IMR-90 (cell line): ENCODE data around the gene DNAJC11. TPM values are rescaled to one million over a fixed set of nuclear protein-coding genes. Genes with fewer than 3 reads are reported as not detected.

Source experiments
- ATAC-seq: fragments of 200-7000 bp; cut with Tn5 transposase; 2 replicates; pipeline ENCODE4 v1.9.1; 2020; ENCODE audit warnings: low read depth, mild to moderate bottlenecking, moderate library complexity
- BruUV-seq: library from RNA; stranded (reverse); fragments of 400-500 nt; replicated peaks from 2 replicates; lab custom pipeline; 2021; lab: Mats Ljungman, UMichigan
- CTCF ChIA-PET: fragments of 300-600 bp; formaldehyde crosslinking; extraction: SDS; loops from one replicate; lab custom pipeline; 2021; ENCODE audit warnings: antibody characterized with exemption; lab: Yijun Ruan, JAX
- POLR2A ChIA-PET: fragments of 300-600 bp; sonication (Branson Sonifier 250); formaldehyde crosslinking; loops from one replicate; lab custom pipeline; 2022; ENCODE audit warnings: antibody characterized with exemption; ENCODE audit not compliant: unreplicated experiment; lab: Charles Lee
- DNase-seq: peaks from one replicate; pipeline ENCODE4 v3.0.0; 2013
- H2AFZ ChIP-seq: replicated peaks from 2 replicates; pipeline ENCODE3; 2013; ENCODE audit warnings: low read length, mild to moderate bottlenecking; ENCODE audit not compliant: poor library complexity
- H2AK5ac ChIP-seq: 2 replicates; pipeline ENCODE4 v1.6.1; 2013; ENCODE audit warnings: low read depth, low read length, inconsistent platforms
- H2AK9ac ChIP-seq: replicated peaks from 2 replicates; pipeline ENCODE3; 2013; ENCODE audit warnings: mild to moderate bottlenecking, low read depth, low read length, moderate library complexity; ENCODE audit not compliant: poor library complexity
- H2BK120ac ChIP-seq: 2 replicates; pipeline ENCODE4 v1.6.1; 2013; ENCODE audit warnings: low read depth, low read length, inconsistent platforms
- H2BK15ac ChIP-seq: 3 replicates; pipeline ENCODE4 v1.6.1; 2013; ENCODE audit warnings: low read depth, low read length, inconsistent platforms
- H2BK20ac ChIP-seq: 2 replicates; pipeline ENCODE4 v1.6.1; 2013; ENCODE audit warnings: low read depth, mild to moderate bottlenecking, inconsistent platforms, low read length, moderate library complexity
- H2BK5ac ChIP-seq: 2 replicates; pipeline ENCODE4 v1.6.1; 2013; ENCODE audit warnings: mild to moderate bottlenecking, low read depth, low read length, inconsistent platforms; ENCODE audit not compliant: poor library complexity, severe bottlenecking
- H3K14ac ChIP-seq: replicated peaks from 2 replicates; pipeline ENCODE4 v1.6.1; 2013; ENCODE audit warnings: low read depth, low read length, inconsistent platforms
- H3K18ac ChIP-seq: 2 replicates; pipeline ENCODE4 v1.6.1; 2013; ENCODE audit warnings: low read depth, low read length, control low read depth
- H3K23ac ChIP-seq: 2 replicates; pipeline ENCODE4 v1.6.1; 2013; ENCODE audit warnings: low read depth, low read length, inconsistent platforms
- H3K27ac ChIP-seq: 2 replicates; pipeline ENCODE4 v1.5.1; 2013; ENCODE audit warnings: mild to moderate bottlenecking, control low read depth, low read length; ENCODE audit not compliant: insufficient read depth
- H3K27me3 ChIP-seq: 2 replicates; pipeline ENCODE4 v1.6.1; 2013; ENCODE audit warnings: low read length; ENCODE audit not compliant: control insufficient read depth, insufficient read depth
- H3K36me3 ChIP-seq: 2 replicates; pipeline ENCODE4 v1.6.1; 2013; ENCODE audit warnings: low read length, mixed read lengths; ENCODE audit not compliant: control insufficient read depth, insufficient read depth
- H3K4ac ChIP-seq: 2 replicates; pipeline ENCODE4 v1.6.1; 2013; ENCODE audit warnings: low read depth, low read length, inconsistent platforms
- H3K4me1 ChIP-seq: 2 replicates; pipeline ENCODE4 v1.6.1; 2013; ENCODE audit warnings: low read length, mixed read lengths; ENCODE audit not compliant: control insufficient read depth, insufficient read depth
- H3K4me2 ChIP-seq: 2 replicates; pipeline ENCODE4 v1.6.1; 2013; ENCODE audit warnings: low read depth, mild to moderate bottlenecking, control low read depth, low read length, moderate library complexity
- H3K4me3 ChIP-seq: 2 replicates; pipeline ENCODE4 v1.5.1; 2013; ENCODE audit warnings: low read depth, mild to moderate bottlenecking, control low read depth, low read length, moderate library complexity; ENCODE audit not compliant: insufficient read depth
- H3K56ac ChIP-seq: 2 replicates; pipeline ENCODE4 v1.6.1; 2013; ENCODE audit warnings: low read length, inconsistent platforms; ENCODE audit not compliant: insufficient read depth; ENCODE audit errors: extremely low read depth
- H3K79me1 ChIP-seq, 2 experiments: 2 replicates each; pipeline ENCODE4 v1.6.1; 2013; ENCODE audit warnings: low read length in 2 of 2, inconsistent platforms in 1 of 2, low read depth in 1 of 2
- H3K9ac ChIP-seq: 2 replicates; pipeline ENCODE4 v1.6.1; 2013; ENCODE audit warnings: low read depth, low read length, control low read depth
- H3K9me1 ChIP-seq: 2 replicates; pipeline ENCODE4 v1.6.1; 2013; ENCODE audit warnings: low read length, inconsistent platforms; ENCODE audit not compliant: insufficient read depth
- H3K9me3 ChIP-seq: 2 replicates; pipeline ENCODE4 v1.6.1; 2013; ENCODE audit warnings: low read length; ENCODE audit not compliant: control insufficient read depth, insufficient read depth
- H4K20me1 ChIP-seq: 2 replicates; pipeline ENCODE4 v1.6.1; 2013; ENCODE audit warnings: low read length, inconsistent platforms; ENCODE audit not compliant: insufficient read depth
- H4K5ac ChIP-seq: 2 replicates; pipeline ENCODE4 v1.6.1; 2013; ENCODE audit warnings: mild to moderate bottlenecking, low read depth, low read length, control low read depth
- H4K8ac ChIP-seq, 2 experiments: 2 replicates each; pipeline ENCODE4 v1.6.1; 2013; ENCODE audit warnings: low read depth in 2 of 2, low read length in 2 of 2, control low read depth in 1 of 2, inconsistent platforms in 1 of 2
- H4K91ac ChIP-seq: 2 replicates; pipeline ENCODE4 v1.6.1; 2013; ENCODE audit warnings: low read depth, low read length, inconsistent platforms; ENCODE audit not compliant: insufficient read depth
- BHLHE40 ChIP-seq: fragments of 150-350 bp; IDR thresholded peaks from 2 replicates; pipeline ENCODE4 v1.6.1; 2016; ENCODE audit warnings: mild to moderate bottlenecking, low read depth, low read length
- CEBPB ChIP-seq: IDR thresholded peaks from 2 replicates; pipeline ENCODE4 v1.6.1; 2012; ENCODE audit warnings: low read depth, low read length, improper control_type of control experiment
- CHD1 ChIP-seq: IDR thresholded peaks from 2 replicates; pipeline ENCODE4 v1.6.1; 2012; ENCODE audit warnings: low read depth, low read length, improper control_type of control experiment
- CTCF ChIP-seq: conservative IDR thresholded peaks from 2 replicates; pipeline ENCODE4 v1.5.1; 2012; ENCODE audit warnings: mild to moderate bottlenecking, low read depth, low read length, improper control_type of control experiment
- ELK1 ChIP-seq: fragments of 150-350 bp; IDR thresholded peaks from 2 replicates; pipeline ENCODE4 v1.6.1; 2016; ENCODE audit warnings: low read depth, mild to moderate bottlenecking, low read length, moderate library complexity, borderline replicate concordance
- FOS ChIP-seq: fragments of 150-350 bp; IDR thresholded peaks from 2 replicates; pipeline ENCODE4 v1.6.1; 2016; ENCODE audit warnings: low read depth, low read length
- MAFK ChIP-seq: IDR thresholded peaks from 2 replicates; pipeline ENCODE4 v1.6.1; 2012; ENCODE audit warnings: low read depth, low read length, improper control_type of control experiment
- MAZ ChIP-seq: IDR thresholded peaks from 2 replicates; pipeline ENCODE4 v1.6.1; 2012; ENCODE audit warnings: low read depth, mild to moderate bottlenecking, low read length, improper control_type of control experiment, moderate library complexity, borderline replicate concordance
- MXI1 ChIP-seq: IDR thresholded peaks from 2 replicates; pipeline ENCODE4 v1.6.1; 2012; ENCODE audit warnings: low read depth, mild to moderate bottlenecking, low read length, moderate library complexity, borderline replicate concordance
- NFE2L2 ChIP-seq: fragments of 150-350 bp; IDR thresholded peaks from 2 replicates; pipeline ENCODE4 v1.6.1; 2016; ENCODE audit warnings: low read depth, mild to moderate bottlenecking, low read length
- POLR2A ChIP-seq: IDR thresholded peaks from 2 replicates; pipeline ENCODE4 v1.6.1; 2012; ENCODE audit warnings: mild to moderate bottlenecking, low read depth, low read length
- RAD21 ChIP-seq: IDR thresholded peaks from 2 replicates; pipeline ENCODE4 v1.6.1; 2012; ENCODE audit warnings: low read length, improper control_type of control experiment
- RCOR1 ChIP-seq: IDR thresholded peaks from 2 replicates; pipeline ENCODE4 v1.6.1; 2012; ENCODE audit warnings: mild to moderate bottlenecking, low read length, improper control_type of control experiment; ENCODE audit not compliant: insufficient replicate concordance
- RFX5 ChIP-seq: IDR thresholded peaks from 2 replicates; pipeline ENCODE4 v1.8.0; 2012; ENCODE audit warnings: low read depth, mild to moderate bottlenecking, low read length, moderate library complexity
- USF2 ChIP-seq: fragments of 150-350 bp; IDR thresholded peaks from 2 replicates; pipeline ENCODE4 v1.6.1; 2017; ENCODE audit warnings: mild to moderate bottlenecking, antibody characterized with exemption, low read length, low read depth
- whole genome bisulfite sequencing, 2 experiments: methylation state at CpG; one replicate each; pipeline versions ENCODE4 v1.1.5 to v1.1.7; 2013; ENCODE audit warnings: missing lambda C conversion rate in 2 of 2; ENCODE audit not compliant: insufficient read length in 1 of 2; ENCODE audit errors: extremely low coverage in 2 of 2; 5-methylcytosine and 5-hydroxymethylcytosine counted together
- dilution Hi-C: fragments of 300-500 bp; cut with HindIII; formaldehyde crosslinking; loops from one replicate; pipeline ENCODE4 v1.14.3; 2018; ENCODE audit warnings: low sequenced_read_pairs; ENCODE audit not compliant: unreplicated experiment
- in situ Hi-C: fragments of 300-500 bp; cut with MboI; formaldehyde crosslinking; loops from 3 replicates; pipeline ENCODE4 v1.14.3; 2019; ENCODE audit warnings: low sequenced_read_pairs, inconsistent platforms, mixed read lengths
- intact Hi-C: fragments of 100-400 bp; cut with micrococcal nuclease; formaldehyde crosslinking; loops from 2 replicates; pipeline ENCODE4 v1.10.0; 2022
- polyA plus RNA-seq, 3 experiments: library from polyadenylated mRNA; depleted of rRNA; stranded (reverse); fragments of >200 nt; gene quantifications; 2 replicates each; pipeline ENCODE4 v1.2.3, GENCODE V29; 2012; ENCODE audit warnings: low replicate concordance in 1 of 3
- total RNA-seq: library from RNA; depleted of rRNA; stranded (reverse); fragments of >200 nt; gene quantifications from 2 replicates; pipeline ENCODE4 v1.2.3, GENCODE V29; 2012

The DNAJC11 gene
- total and polyA plus RNA-seq, 2 of the 4 experiments (the other 2 are of a cell fraction) = 38.7 to 48.5 TPM

GRCh38 chr1:6653436-6654290, 48.0 kb downstream of the DNAJC11 start:
- H3K9ac ChIP-seq = no peak overlapping the region
- H3K79me1 ChIP-seq = peaks cover 5 to 14% of the 10 kb centered on the region in 2 experiments; a peak in 3 of 4 replicates
- ATAC-seq (no peak), DNase-seq (no peak)
- no peak overlapping the region for H2AK5ac ChIP-seq
- no peak overlapping the region for H2BK20ac ChIP-seq
- peaks cover 5% of the 10 kb centered on the region for H3K9me1 ChIP-seq
- no peak overlapping the region for H3K18ac ChIP-seq
- CTCF ChIA-PET = no interaction called here
- H2BK5ac ChIP-seq = no peak overlapping the region
- H3K14ac ChIP-seq = no peak overlapping the region
- H3K27me3 ChIP-seq = no peaks in the 10 kb centered on the region
- POLR2A ChIA-PET = no interaction called here
- in situ Hi-C loops = no loop called here
- no peak overlapping the region for H3K4me2 ChIP-seq
- no peaks in the 10 kb centered on the region for H3K9me3 ChIP-seq
- H3K4me1 ChIP-seq = no peaks in the 10 kb centered on the region
- no peak overlapping the region for H4K91ac ChIP-seq
- dilution Hi-C loops = no loop called here
- intact Hi-C loops = no loop called here
- no peak overlapping the region for H2BK15ac ChIP-seq
- H4K8ac ChIP-seq = no peak overlapping the region
- H3K4ac ChIP-seq = no peak overlapping the region
- H3K56ac ChIP-seq = no peak overlapping the region
- no peak overlapping the region for H3K4me3 ChIP-seq
- H3K27ac ChIP-seq = no peak overlapping the region
- no peak overlapping the region for H2AK9ac ChIP-seq
- 0 out of 2 replicates have a peak, but pooled peaks cover 2% of the 10 kb centered on the region for H4K20me1 ChIP-seq
- H4K5ac ChIP-seq = no peak overlapping the region
- H3K23ac ChIP-seq = no peak overlapping the region
- WGBS, 2 experiments = 100% methylated on average over 4 of the region's 23 CpGs; no CpG with 5 or more reads in 1 of the 2 experiments
- no peak overlapping the region for H2BK120ac ChIP-seq
- BruUV-seq = no TSS peak
- peaks cover 29% of the 10 kb centered on the region for H3K36me3 ChIP-seq
- H2AFZ ChIP-seq = no peak overlapping the region
- TF ChIP-seq RFX5 (no peak), MXI1 (no peak), RCOR1 (no peak), RAD21 (no peak), ELK1 (no peak), BHLHE40 (no peak), CHD1 (no peak), FOS (no peak), NFE2L2 (no peak), CTCF (no peak), MAZ (no peak), CEBPB (no peak), POLR2A (no peak), USF2 (no peak), MAFK (no peak)
